IPS DF 6.9 (cell line): ENCODE measurements around the gene MYCBP2.
"Not testable (repeated sequence)": the region's sequence is repeated elsewhere in the genome, so short reads cannot be mapped to it uniquely, and the experiment has no call there.

ENCODE experiments used
- DNase-seq: peaks from one replicate; pipeline ENCODE4 v3.0.0-alpha.2; 2013; ENCODE audit warnings: low read depth, low spot score
- H3K27ac ChIP-seq: one replicate; pipeline ENCODE4 v1.5.1; 2013; ENCODE audit warnings: low read length, control low read depth
- H3K27me3 ChIP-seq: 2 replicates; pipeline ENCODE4 v1.6.1; 2013; ENCODE audit warnings: mild to moderate bottlenecking, low read length; ENCODE audit not compliant: control insufficient read depth, insufficient read depth
- H3K36me3 ChIP-seq: 2 replicates; pipeline ENCODE4 v1.6.1; 2013; ENCODE audit warnings: low read length; ENCODE audit not compliant: control insufficient read depth, insufficient read depth
- H3K4me1 ChIP-seq: 2 replicates; pipeline ENCODE4 v1.6.1; 2013; ENCODE audit warnings: low read length; ENCODE audit not compliant: control insufficient read depth, insufficient read depth
- H3K4me3 ChIP-seq: 2 replicates; pipeline ENCODE4 v1.5.1; 2013; ENCODE audit warnings: mild to moderate bottlenecking, low read length
- H3K9me3 ChIP-seq: 2 replicates; pipeline ENCODE4 v1.6.1; 2013; ENCODE audit warnings: low read length, inconsistent platforms; ENCODE audit not compliant: control insufficient read depth, insufficient read depth
- WGBS: extraction: QIAGEN DNeasy Blood & Tissue Kit; methylation state at CpG from one replicate; pipeline ENCODE4 v1.1.7; 2013; ENCODE audit warnings: mixed read lengths, missing lambda C conversion rate; ENCODE audit not compliant: insufficient read length, insufficient coverage; 5-methylcytosine and 5-hydroxymethylcytosine counted together

MYCBP2 gene

GRCh38 chr13:77319536-77319935 lies 7.4 kb downstream of the MYCBP2 start:
- Histone ChIP-seq H3K27me3 (no peaks in the 10 kb centered on the region), H3K4me3 (no peak overlapping the region), H3K36me3 (no peaks in the 10 kb centered on the region), H3K9me3 (no peaks in the 10 kb centered on the region), H3K4me1 (no peaks in the 10 kb centered on the region), H3K27ac (no peak overlapping the region)
- no peak for DNase-seq
- WGBS, result no CpG with 5 or more reads among the region's 2 CpGs

GRCh38 chr13:77318741-77319140 lies 8.2 kb downstream of the MYCBP2 start:
- H3K36me3 ChIP-seq, result no peaks in the 10 kb centered on the region
- H3K9me3 ChIP-seq, result no peaks in the 10 kb centered on the region
- H3K27me3 ChIP-seq, result no peaks in the 10 kb centered on the region
- no peak overlapping the region for H3K4me3 ChIP-seq
- DNase-seq, result no peak
- no peak overlapping the region for H3K27ac ChIP-seq
- H3K4me1 ChIP-seq, result no peaks in the 10 kb centered on the region
- no CpG with 5 or more reads among the region's 2 CpGs for WGBS

- WGBS, result no CpG with 5 or more reads among the region's 4 CpGs
- H3K27ac ChIP-seq, result no peak overlapping the region
- no peak overlapping the region for H3K4me3 ChIP-seq
- no peak for DNase-seq
- H3K4me1 ChIP-seq, result no peaks in the 10 kb centered on the region
- no peaks in the 10 kb centered on the region for H3K9me3 ChIP-seq
- H3K36me3 ChIP-seq, result no peaks in the 10 kb centered on the region
- no peaks in the 10 kb centered on the region for H3K27me3 ChIP-seq
Measured at GRCh38 chr13:77316430-77316829, 10.5 kb downstream of the MYCBP2 start.

GRCh38 chr13:77315509-77315908 lies 11.4 kb downstream of the MYCBP2 start:
- not testable (repeated sequence) for H3K4me1 ChIP-seq, H3K9me3 ChIP-seq, H3K4me3 ChIP-seq, H3K27me3 ChIP-seq, H3K36me3 ChIP-seq, H3K27ac ChIP-seq, DNase-seq
- WGBS, result no CpG with 5 or more reads among the region's 7 CpGs

GRCh38 chr13:77313923-77314322 lies 13.0 kb downstream of the MYCBP2 start:
- DNase-seq, result no peak
- no peaks in the 10 kb centered on the region for H3K27me3 ChIP-seq
- H3K4me1 ChIP-seq, result peaks cover 3% of the 10 kb centered on the region; the same call in 1 of the 2 replicates
- H3K4me3 ChIP-seq, result no peak overlapping the region
- H3K9me3 ChIP-seq, result no peaks in the 10 kb centered on the region
- WGBS, result no CpG with 5 or more reads among the region's 3 CpGs
- no peak overlapping the region for H3K27ac ChIP-seq
- H3K36me3 ChIP-seq, result no peaks in the 10 kb centered on the region

- H3K4me3 ChIP-seq, result no peak overlapping the region
- H3K27me3 ChIP-seq, result no peaks in the 10 kb centered on the region
Measured at GRCh38 chr13:77312311-77312710, 14.6 kb downstream of the MYCBP2 start.

GRCh38 chr13:77310579-77311279 lies 16.2 kb downstream of the MYCBP2 start:
- Histone ChIP-seq H3K27me3 (no peaks in the 10 kb centered on the region), H3K36me3 (no peaks in the 10 kb centered on the region), H3K27ac (no peak overlapping the region), H3K9me3 (no peaks in the 10 kb centered on the region), H3K4me1 (peaks cover 3% of the 10 kb centered on the region; the same call in 1 of the 2 replicates), H3K4me3 (no peak overlapping the region)
- no CpG with 5 or more reads among the region's 3 CpGs for WGBS
- DNase-seq, result no peak

More at GRCh38 chr13:77312311-77312710, 14.6 kb downstream of the MYCBP2 start:
- Histone ChIP-seq H3K9me3 (no peaks in the 10 kb centered on the region), H3K4me1 (peaks cover 3% of the 10 kb centered on the region; the same call in 1 of the 2 replicates), H3K27ac (no peak overlapping the region), H3K36me3 (no peaks in the 10 kb centered on the region)
- WGBS, result no CpG with 5 or more reads among the region's 1 CpG
- DNase-seq, result no peak

GRCh38 chr13:77310161-77310560 lies 16.7 kb downstream of the MYCBP2 start:
- Histone ChIP-seq H3K27ac (no peak overlapping the region), H3K36me3 (no peaks in the 10 kb centered on the region), H3K4me3 (no peak overlapping the region), H3K27me3 (no peaks in the 10 kb centered on the region), H3K4me1 (peaks cover 3% of the 10 kb centered on the region; the same call in 1 of the 2 replicates), H3K9me3 (no peaks in the 10 kb centered on the region)
- no CpG with 5 or more reads among the region's 2 CpGs for WGBS
- no peak for DNase-seq

GRCh38 chr13:77309254-77309653 lies 17.6 kb downstream of the MYCBP2 start:
- no peak overlapping the region for H3K27ac ChIP-seq
- no peaks in the 10 kb centered on the region for H3K36me3 ChIP-seq
- H3K4me3 ChIP-seq, result no peak overlapping the region
- H3K9me3 ChIP-seq, result no peaks in the 10 kb centered on the region
- no CpG with 5 or more reads among the region's 2 CpGs for WGBS
- H3K4me1 ChIP-seq, result peaks cover 3% of the 10 kb centered on the region; the same call in 1 of the 2 replicates
- DNase-seq, result no peak
- no peaks in the 10 kb centered on the region for H3K27me3 ChIP-seq

- no peak overlapping the region for H3K27ac ChIP-seq
- H3K9me3 ChIP-seq, result no peaks in the 10 kb centered on the region
- H3K27me3 ChIP-seq, result no peaks in the 10 kb centered on the region
- no peak for DNase-seq
- peaks cover 3% of the 10 kb centered on the region; the same call in 1 of the 2 replicates for H3K4me1 ChIP-seq
- no peaks in the 10 kb centered on the region for H3K36me3 ChIP-seq
- H3K4me3 ChIP-seq, result no peak overlapping the region
Measured at GRCh38 chr13:77306458-77306857, 20.4 kb downstream of the MYCBP2 start.

- Histone ChIP-seq H3K9me3 (no peaks in the 10 kb centered on the region), H3K4me3 (no peak overlapping the region), H3K4me1 (no peaks in the 10 kb centered on the region), H3K36me3 (no peaks in the 10 kb centered on the region), H3K27ac (no peak overlapping the region), H3K27me3 (no peaks in the 10 kb centered on the region)
- no peak for DNase-seq
Measured at GRCh38 chr13:77305266-77305665, 21.6 kb downstream of the MYCBP2 start.
